Upper lobe of left lung (tissue), 6 donors: ENCODE results near the gene MED8. TPM values are rescaled to one million over a fixed set of nuclear protein-coding genes. Genes with fewer than 3 reads are reported as not detected.

Experiments
- ATAC-seq, 2 donors: fragments of 200-7000 bp; cut with Tn5 transposase; one replicate each; pipeline ENCODE4 v1.9.1; 2022; ENCODE audit warnings: mild to moderate bottlenecking in 2 of 2, moderate library complexity in 2 of 2; ENCODE audit not compliant: low FRiP score in 2 of 2
- DNase-seq, 2 donors: peaks; one replicate each; pipeline ENCODE4 v3.0.0-alpha.2; 2019 to 2020
- H3K27ac ChIP-seq, 4 donors: fragments of 200-600 bp; sonication (generic); one replicate each; pipeline ENCODE4 v1.5.1; 2016 to 2019
- H3K27me3 ChIP-seq, 4 donors: fragments of 200-600 bp; sonication (generic); one replicate each; pipeline ENCODE4 v1.5.1; 2017 to 2019
- H3K36me3 ChIP-seq, 4 donors: fragments of 200-600 bp; sonication (generic); one replicate each; pipeline ENCODE4 v1.5.1; 2016 to 2019
- H3K4me1 ChIP-seq, 4 donors: fragments of 200-600 bp; sonication (generic); one replicate each; pipeline ENCODE4 v1.5.1; 2018 to 2019
- H3K4me3 ChIP-seq, 4 donors: fragments of 200-600 bp; sonication (generic); one replicate each; pipeline ENCODE4 v1.5.1; 2017 to 2019; ENCODE audit warnings: mild to moderate bottlenecking in 2 of 4, moderate library complexity in 1 of 4
- H3K9me3 ChIP-seq, 4 donors: fragments of 200-600 bp; sonication (generic); one replicate each; pipeline ENCODE4 v1.5.1; 2018 to 2019
- EP300 ChIP-seq, 4 donors: sonication (generic); formaldehyde crosslinking; IDR thresholded peaks; one replicate each; pipeline ENCODE4 v1.5.1; 2017; ENCODE audit warnings: antibody characterized with exemption in 4 of 4, control low read depth in 2 of 4
- POLR2A ChIP-seq, 4 donors: fragments of 450-650 bp; IDR thresholded peaks; one replicate each; pipeline ENCODE4 v1.5.1; 2016 to 2017; ENCODE audit warnings: antibody characterized with exemption in 4 of 4, mild to moderate bottlenecking in 2 of 4
- POLR2AphosphoS5 ChIP-seq, 2 donors: sonication (generic); formaldehyde crosslinking; IDR thresholded peaks; one replicate each; pipeline ENCODE4 v1.5.1; 2017; ENCODE audit warnings: antibody characterized with exemption in 2 of 2
- WGBS, 2 donors: methylation state at CpG; one replicate each; pipeline ENCODE4 v1.1.5; 2017 to 2018; 5-methylcytosine and 5-hydroxymethylcytosine counted together
- total RNA-seq, 6 donors: library from RNA; depleted of rRNA in 4 of 6; stranded (reverse); fragments of >200 nt in 4 of 6; gene quantifications; one replicate each; pipeline versions ENCODE4 v1.1.0 to v1.2.1, GENCODE V29; 2016 to 2021
- TF ChIP-seq, protein P1 (sequence below), 6 experiments: fragments of 450-650 bp in 4 of 6; fragments of 200-600 bp in 2 of 6; sonication (generic) in 2 of 6; IDR thresholded peaks; one replicate each; pipeline ENCODE4 v1.5.1; 2016 to 2019; ENCODE audit warnings: antibody characterized with exemption in 6 of 6
- donor health status: DM: no; HTN: no; CAD: no; lungs with moderate emphysema.
- donor health status: DM: no; HTN: yes; CAD: no; lungs with severe emphysema.

The MED8 gene
- total RNA-seq, 6 donors from 2014 or later = 13.8 to 59.7 (median 38.4) TPM

DNA sequence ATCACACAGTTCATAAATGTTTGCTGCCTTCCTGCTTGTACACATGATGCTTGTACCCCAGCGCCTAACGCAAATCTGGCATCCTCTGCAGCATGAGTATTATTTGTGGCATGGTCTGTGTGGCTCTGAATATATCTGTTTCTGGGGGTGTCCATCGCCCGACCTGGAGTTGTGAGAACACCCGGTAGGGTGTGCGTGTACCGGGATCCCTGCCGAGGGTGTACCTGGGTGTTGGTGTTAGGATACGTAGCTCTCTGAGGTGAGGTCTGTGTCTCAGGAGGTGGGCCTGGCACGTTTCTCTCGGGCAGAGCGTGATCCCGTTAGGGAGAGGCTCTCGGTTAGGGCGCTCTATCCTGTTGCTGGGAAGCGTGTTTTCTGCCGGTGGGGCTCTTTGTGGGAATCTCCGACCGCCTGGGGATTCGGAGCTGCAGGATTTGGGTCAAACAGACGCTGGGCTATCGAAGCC lies 41.2 kb downstream of the MED8 start:
- 28 to 42% methylated on average over 7 to 21 of the region's 22 CpGs for WGBS, 2 donors
- no peaks in the 10 kb centered on the region for H3K9me3 ChIP-seq
- TF ChIP-seq POLR2AphosphoS5 (IDR thresholded peaks at IDR 0.05) (no peak), EP300 (IDR thresholded peaks at IDR 0.05) (no peak), POLR2A (IDR thresholded peaks at IDR 0.05) (peak in 1 of 4 donors; percentile 9)
- TF ChIP-seq, protein P1, sequence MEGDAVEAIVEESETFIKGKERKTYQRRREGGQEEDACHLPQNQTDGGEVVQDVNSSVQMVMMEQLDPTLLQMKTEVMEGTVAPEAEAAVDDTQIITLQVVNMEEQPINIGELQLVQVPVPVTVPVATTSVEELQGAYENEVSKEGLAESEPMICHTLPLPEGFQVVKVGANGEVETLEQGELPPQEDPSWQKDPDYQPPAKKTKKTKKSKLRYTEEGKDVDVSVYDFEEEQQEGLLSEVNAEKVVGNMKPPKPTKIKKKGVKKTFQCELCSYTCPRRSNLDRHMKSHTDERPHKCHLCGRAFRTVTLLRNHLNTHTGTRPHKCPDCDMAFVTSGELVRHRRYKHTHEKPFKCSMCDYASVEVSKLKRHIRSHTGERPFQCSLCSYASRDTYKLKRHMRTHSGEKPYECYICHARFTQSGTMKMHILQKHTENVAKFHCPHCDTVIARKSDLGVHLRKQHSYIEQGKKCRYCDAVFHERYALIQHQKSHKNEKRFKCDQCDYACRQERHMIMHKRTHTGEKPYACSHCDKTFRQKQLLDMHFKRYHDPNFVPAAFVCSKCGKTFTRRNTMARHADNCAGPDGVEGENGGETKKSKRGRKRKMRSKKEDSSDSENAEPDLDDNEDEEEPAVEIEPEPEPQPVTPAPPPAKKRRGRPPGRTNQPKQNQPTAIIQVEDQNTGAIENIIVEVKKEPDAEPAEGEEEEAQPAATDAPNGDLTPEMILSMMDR (IDR thresholded peaks at IDR 0.05) = no peak
- no peaks in the 10 kb centered on the region for H3K36me3 ChIP-seq
- peak overlapping the region; percentile 87 to 93 (median 88) for H3K27ac ChIP-seq
- H3K27me3 ChIP-seq = no peaks in the 10 kb centered on the region
- ATAC-seq (peak; percentile 5 to 45), DNase-seq (peak in 1 of 2 donors; percentile 37)
- peaks cover 7 to 30% (median 14%) of the 10 kb centered on the region in 4 donors for H3K4me1 ChIP-seq
- peak overlapping the region; percentile 10 to 51 (median 46) for H3K4me3 ChIP-seq

DNA sequence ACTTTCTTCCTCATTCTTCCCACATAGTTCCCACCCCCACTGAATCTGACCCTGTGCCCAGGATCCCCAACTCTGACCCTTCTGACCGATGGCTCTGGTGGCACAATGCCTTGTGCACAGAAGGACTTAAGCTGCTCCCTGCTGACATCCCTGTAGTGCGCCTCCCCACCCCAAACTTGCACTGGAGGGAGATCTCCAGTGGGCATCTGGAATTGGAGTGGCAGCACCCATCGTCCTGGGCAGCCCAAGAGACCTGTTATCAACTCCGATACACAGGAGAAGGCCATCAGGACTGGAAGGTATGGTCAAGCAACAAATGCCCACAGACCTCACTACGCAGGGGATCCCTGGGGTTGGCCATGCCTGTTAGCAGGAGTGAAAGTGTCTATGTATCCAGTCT lies 43.0 kb downstream of the MED8 start:
- Histone ChIP-seq H3K27ac (no peak overlapping the region), H3K36me3 (no peaks in the 10 kb centered on the region), H3K27me3 (no peaks in the 10 kb centered on the region), H3K4me3 (no peak overlapping the region), H3K4me1 (peaks cover 7 to 30% (median 14%) of the 10 kb centered on the region in 4 donors), H3K9me3 (no peaks in the 10 kb centered on the region)
- TF ChIP-seq POLR2A (IDR thresholded peaks at IDR 0.05) (no peak), POLR2AphosphoS5 (IDR thresholded peaks at IDR 0.05) (no peak), EP300 (IDR thresholded peaks at IDR 0.05) (no peak)
- TF ChIP-seq, protein P1 (IDR thresholded peaks at IDR 0.05) = no peak
- 97 to 100% methylated on average over 5 of the region's 5 CpGs for WGBS, 2 donors
- ATAC-seq (no peak), DNase-seq (no peak)

DNA sequence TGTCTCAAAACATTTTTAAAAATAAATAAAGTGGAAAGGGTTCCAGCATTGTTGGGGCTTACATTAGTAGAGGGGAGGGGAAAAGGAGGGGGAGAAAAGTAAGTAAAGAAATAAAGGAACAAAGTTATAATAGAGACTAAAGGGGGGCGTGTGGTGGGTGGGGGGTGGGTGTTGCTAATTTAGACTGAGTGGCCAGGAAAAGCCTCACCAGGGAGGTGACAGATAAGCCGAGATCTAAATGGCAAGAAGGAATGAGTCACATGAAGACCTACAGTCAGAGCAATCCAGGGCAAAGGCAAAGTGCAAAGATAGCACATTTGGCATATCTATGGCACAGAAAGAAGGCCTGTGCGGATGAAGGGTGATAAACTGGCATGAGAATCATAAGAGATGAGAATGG lies 44.5 kb downstream of the MED8 start:
- Histone ChIP-seq H3K4me1 (peaks cover 7 to 30% (median 14%) of the 10 kb centered on the region in 4 donors), H3K27ac (no peak overlapping the region), H3K4me3 (no peak overlapping the region), H3K27me3 (no peaks in the 10 kb centered on the region), H3K9me3 (no peaks in the 10 kb centered on the region), H3K36me3 (no peaks in the 10 kb centered on the region)
- WGBS, 2 donors = 53 to 64% methylated on average over 3 of the region's 3 CpGs
- ATAC-seq (no peak), DNase-seq (no peak)
- TF ChIP-seq, protein P1 (IDR thresholded peaks at IDR 0.05) = no peak
- TF ChIP-seq POLR2AphosphoS5 (IDR thresholded peaks at IDR 0.05) (no peak), POLR2A (IDR thresholded peaks at IDR 0.05) (no peak), EP300 (IDR thresholded peaks at IDR 0.05) (no peak)

DNA sequence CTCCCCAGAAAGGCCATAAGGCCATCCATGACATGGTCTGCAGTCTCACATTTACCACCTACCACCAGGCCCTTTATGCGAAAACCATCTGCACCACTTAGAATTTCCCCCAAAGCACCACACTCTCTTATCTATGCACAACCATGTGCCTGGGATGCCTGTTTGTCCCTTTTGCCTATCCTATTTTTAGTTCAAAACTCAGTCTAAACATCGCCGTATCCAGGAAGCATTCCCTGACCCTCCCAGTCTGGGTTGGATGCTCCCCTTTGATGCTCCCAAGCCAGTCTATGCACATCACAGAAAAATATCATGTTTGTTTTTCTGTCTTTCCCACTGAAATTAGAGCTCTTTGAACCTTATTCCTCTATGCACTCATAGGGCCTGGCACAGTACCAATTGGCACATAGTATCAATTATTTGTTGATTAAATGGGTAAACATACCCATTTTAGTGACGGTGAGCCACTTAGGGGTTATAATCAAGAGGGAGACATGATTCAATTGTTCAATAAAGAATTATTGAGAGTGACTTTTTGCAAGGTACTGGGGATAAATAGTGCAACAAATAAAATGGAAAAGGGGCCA lies 45.2 kb downstream of the MED8 start:
- H3K36me3 ChIP-seq = no peaks in the 10 kb centered on the region
- H3K9me3 ChIP-seq = no peaks in the 10 kb centered on the region
- DNase-seq (no peak), ATAC-seq (no peak)
- TF ChIP-seq POLR2A (IDR thresholded peaks at IDR 0.05) = no peak
- TF ChIP-seq EP300 (IDR thresholded peaks at IDR 0.05) = no peak
- TF ChIP-seq, protein P1 (IDR thresholded peaks at IDR 0.05) = no peak
- TF ChIP-seq POLR2AphosphoS5 (IDR thresholded peaks at IDR 0.05) = no peak
- H3K4me1 ChIP-seq = peaks cover 2 to 23% (median 11%) of the 10 kb centered on the region in 4 donors
- H3K27me3 ChIP-seq = no peaks in the 10 kb centered on the region
- no peak overlapping the region for H3K27ac ChIP-seq
- WGBS, 2 donors = 61 to 62% methylated on average over 4 of the region's 4 CpGs
- H3K4me3 ChIP-seq = no peak overlapping the region

DNA sequence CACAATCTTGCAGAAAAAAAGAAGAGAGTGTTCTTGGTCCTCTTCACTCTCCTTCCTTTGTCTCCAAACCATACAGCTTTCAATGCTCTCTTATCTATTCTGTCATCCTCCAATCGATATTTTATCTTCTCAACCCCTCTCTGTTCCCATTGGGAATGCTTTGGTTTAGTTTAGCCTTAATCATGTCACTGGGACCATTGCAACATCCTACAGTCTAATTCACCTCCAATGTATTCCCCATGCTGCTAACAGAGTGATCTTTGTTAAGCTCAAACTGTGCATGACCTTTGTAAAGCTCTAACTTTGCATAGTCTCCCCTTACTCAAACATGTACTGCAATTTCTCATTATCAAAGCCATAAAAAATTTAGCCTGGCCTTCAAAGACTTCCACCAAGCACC lies 49.0 kb downstream of the MED8 start:
- Histone ChIP-seq H3K4me3 (no peak overlapping the region), H3K9me3 (no peaks in the 10 kb centered on the region), H3K27ac (no peak overlapping the region), H3K27me3 (no peaks in the 10 kb centered on the region), H3K36me3 (no peaks in the 10 kb centered on the region), H3K4me1 (peaks cover 0 to 13% (median 8%) of the 10 kb centered on the region in 4 donors)
- WGBS, 2 donors = 73 to 76% methylated on average over 1 of the region's 1 CpG
- ATAC-seq (no peak), DNase-seq (no peak)
- TF ChIP-seq EP300 (IDR thresholded peaks at IDR 0.05) (no peak), POLR2AphosphoS5 (IDR thresholded peaks at IDR 0.05) (no peak), POLR2A (IDR thresholded peaks at IDR 0.05) (no peak)
- TF ChIP-seq, protein P1 (IDR thresholded peaks at IDR 0.05) = no peak
